Lung (tissue), 12 donors: ENCODE measurements around the gene HDAC10. TPM values are rescaled to one million over a fixed set of nuclear protein-coding genes. Genes with fewer than 3 reads are reported as not detected.
"Not testable (repeated sequence)": the region's sequence is repeated elsewhere in the genome, so short reads cannot be mapped to it uniquely, and the experiment has no call there.

Experiments
- ATAC-seq: fragments of 200-7000 bp; cut with Tn5 transposase; one replicate; pipeline ENCODE4 v1.9.1; 2020; ENCODE audit warnings: moderate number of reproducible peaks; ENCODE audit not compliant: insufficient read depth, low FRiP score
- DNase-seq, 3 donors: peaks; one replicate each; pipeline ENCODE4 v3.0.0-alpha.2; 2013 to 2017
- H3K27ac ChIP-seq, 2 donors: one replicate each; pipeline ENCODE4 v1.5.1; 2013; ENCODE audit warnings: mild to moderate bottlenecking in 2 of 2, moderate library complexity in 2 of 2, control low read depth in 1 of 2, inconsistent platforms in 1 of 2, low read depth in 1 of 2, low read length in 1 of 2
- H3K27me3 ChIP-seq, 3 donors: one replicate each; pipeline ENCODE4 v1.5.1; 2013; ENCODE audit warnings: low read length in 2 of 3; ENCODE audit not compliant: control insufficient read depth in 3 of 3, insufficient read depth in 3 of 3
- H3K36me3 ChIP-seq, 4 donors: one replicate each; pipeline ENCODE4 v1.5.1; 2013; ENCODE audit warnings: low read length in 4 of 4, mild to moderate bottlenecking in 1 of 4, moderate library complexity in 1 of 4; ENCODE audit not compliant: control insufficient read depth in 4 of 4, insufficient read depth in 4 of 4
- H3K4me1 ChIP-seq, 5 donors: one replicate each; pipeline ENCODE4 v1.5.1; 2013; ENCODE audit warnings: low read length in 5 of 5, mild to moderate bottlenecking in 2 of 5, moderate library complexity in 1 of 5; ENCODE audit not compliant: control insufficient read depth in 5 of 5, insufficient read depth in 5 of 5
- H3K4me3 ChIP-seq: one replicate; pipeline ENCODE4 v1.5.1; 2013; ENCODE audit warnings: mild to moderate bottlenecking, control low read depth, moderate library complexity
- H3K9ac ChIP-seq, 2 donors: one replicate each; pipeline ENCODE4 v1.5.1; 2013; ENCODE audit warnings: low read length in 2 of 2, control low read depth in 1 of 2; ENCODE audit not compliant: insufficient read depth in 1 of 2
- H3K9me3 ChIP-seq, 4 donors: one replicate each; pipeline ENCODE4 v1.5.1; 2013; ENCODE audit warnings: low read length in 3 of 4, mild to moderate bottlenecking in 1 of 4, moderate library complexity in 1 of 4; ENCODE audit not compliant: control insufficient read depth in 4 of 4, insufficient read depth in 3 of 4
- WGBS, 2 donors: extraction: QIAGEN DNeasy Blood & Tissue Kit; methylation state at CpG; one replicate each; pipeline ENCODE4 v1.1.7; 2013; 5-methylcytosine and 5-hydroxymethylcytosine counted together
- polyA plus RNA-seq, 2 donors: library from polyadenylated mRNA; stranded (reverse); fragments of 200-250 nt; gene quantifications; one replicate each; pipeline ENCODE4 v1.2.1, GENCODE V29; 2013
- total RNA-seq, 2 donors: library from RNA; depleted of rRNA in 1 of 2; stranded (reverse); fragments of >200 nt in 1 of 2; gene quantifications; one replicate each; pipeline ENCODE4 v1.2.1, GENCODE V29; 2014 to 2021
- TF ChIP-seq, protein P1 (sequence below): IDR thresholded peaks from 2 replicates; pipeline ENCODE4 v1.5.1; 2012; ENCODE audit warnings: mild to moderate bottlenecking; ENCODE audit errors: control extremely low read depth, extremely low read depth
- donor health status: control.
- donor health status: control.
- donor health status: Bipolar disorder and iron deficiency.
- donor health status: healthy.
- donor health status: DM: yes; HTN: yes; CAD: no.

The HDAC10 gene
- total and polyA plus RNA-seq, 4 donors, result 32.2 to 53.7 (median 36.3) TPM

DNA sequence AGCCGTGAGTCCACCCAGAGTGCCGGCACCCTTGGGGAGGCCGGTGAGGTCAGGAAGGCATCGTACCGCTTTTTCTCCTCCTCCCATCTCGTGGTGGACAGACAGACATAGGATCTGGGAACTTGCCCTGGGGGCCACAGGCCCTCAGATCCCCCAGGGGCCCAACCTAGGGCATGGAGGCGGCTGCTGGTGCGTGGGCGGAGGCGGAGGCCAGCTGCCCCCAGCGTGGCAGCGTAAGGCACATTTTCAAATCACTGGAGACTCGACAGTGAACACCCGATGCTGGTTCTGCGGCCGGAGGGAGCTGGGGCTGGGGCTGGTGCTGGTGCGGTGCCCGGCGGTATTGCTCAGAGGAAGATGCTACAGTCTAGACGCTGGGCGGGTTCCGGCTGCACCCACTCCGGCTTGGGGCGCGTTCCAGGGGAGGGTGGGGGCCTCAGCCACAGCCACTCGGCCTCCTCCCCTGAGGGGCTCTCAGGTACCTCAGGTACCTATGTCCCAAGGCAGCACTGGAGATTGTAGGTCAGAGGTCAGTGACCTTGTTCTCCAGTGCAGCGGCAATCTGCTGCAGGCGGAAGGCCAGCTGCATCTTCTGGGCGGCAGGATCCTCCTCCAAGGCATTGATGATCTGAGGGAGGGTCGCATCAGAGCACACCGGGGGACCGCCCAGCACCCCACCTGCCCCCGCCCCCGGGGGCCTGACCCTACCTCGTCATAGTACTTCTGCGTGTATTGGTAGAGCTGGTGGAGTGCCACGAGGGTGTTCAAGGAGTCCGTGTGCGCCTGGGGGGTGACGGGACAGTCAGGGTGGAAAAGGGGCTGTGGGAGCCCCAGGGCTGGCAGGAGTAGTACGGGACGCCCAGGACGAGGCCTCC lies 24.4 kb upstream of the HDAC10 start:
- Histone ChIP-seq H3K36me3 (peaks cover 0 to 51% (median 12%) of the 10 kb centered on the region in 4 donors), H3K4me1 (peaks cover 0 to 19% (median 8%) of the 10 kb centered on the region in 5 donors), H3K4me3 (no peak overlapping the region), H3K27ac (peak overlapping the region in 1 of 2 donors; percentile 54), H3K27me3 (no peaks in the 10 kb centered on the region), H3K9ac (no peak overlapping the region), H3K9me3 (no peaks in the 10 kb centered on the region)
- TF ChIP-seq, protein P1, sequence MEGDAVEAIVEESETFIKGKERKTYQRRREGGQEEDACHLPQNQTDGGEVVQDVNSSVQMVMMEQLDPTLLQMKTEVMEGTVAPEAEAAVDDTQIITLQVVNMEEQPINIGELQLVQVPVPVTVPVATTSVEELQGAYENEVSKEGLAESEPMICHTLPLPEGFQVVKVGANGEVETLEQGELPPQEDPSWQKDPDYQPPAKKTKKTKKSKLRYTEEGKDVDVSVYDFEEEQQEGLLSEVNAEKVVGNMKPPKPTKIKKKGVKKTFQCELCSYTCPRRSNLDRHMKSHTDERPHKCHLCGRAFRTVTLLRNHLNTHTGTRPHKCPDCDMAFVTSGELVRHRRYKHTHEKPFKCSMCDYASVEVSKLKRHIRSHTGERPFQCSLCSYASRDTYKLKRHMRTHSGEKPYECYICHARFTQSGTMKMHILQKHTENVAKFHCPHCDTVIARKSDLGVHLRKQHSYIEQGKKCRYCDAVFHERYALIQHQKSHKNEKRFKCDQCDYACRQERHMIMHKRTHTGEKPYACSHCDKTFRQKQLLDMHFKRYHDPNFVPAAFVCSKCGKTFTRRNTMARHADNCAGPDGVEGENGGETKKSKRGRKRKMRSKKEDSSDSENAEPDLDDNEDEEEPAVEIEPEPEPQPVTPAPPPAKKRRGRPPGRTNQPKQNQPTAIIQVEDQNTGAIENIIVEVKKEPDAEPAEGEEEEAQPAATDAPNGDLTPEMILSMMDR, result no peak
- no peak for DNase-seq
- 89 to 90% methylated on average over 43 of the region's 43 CpGs for whole genome bisulfite sequencing, 2 donors
- ATAC-seq, result no peak

DNA sequence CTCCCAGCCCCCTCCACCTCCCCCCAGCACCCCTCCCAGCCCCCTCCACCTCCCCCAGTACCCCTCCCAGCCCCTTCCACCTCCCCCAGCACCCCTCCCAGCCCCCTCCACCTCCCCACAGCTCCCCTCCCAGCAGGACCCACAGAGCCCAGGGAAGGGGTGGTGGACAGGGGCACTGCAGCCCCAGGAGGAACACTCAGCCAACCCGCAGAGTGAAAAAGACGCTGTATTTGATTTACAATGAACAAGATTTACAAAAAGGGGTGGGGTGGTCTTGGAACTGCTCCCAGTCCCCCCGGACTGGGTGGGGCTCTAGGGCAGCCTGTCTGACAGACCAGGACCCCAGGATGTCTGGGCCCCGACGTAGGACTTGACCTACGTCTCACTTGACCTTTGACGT lies 23.7 kb upstream of the HDAC10 start:
- WGBS, 2 donors, result 63 to 70% methylated on average over 7 of the region's 7 CpGs
- Histone ChIP-seq H3K4me3 (no peak overlapping the region), H3K27ac (peak overlapping the region in 1 of 2 donors; percentile 8), H3K9me3 (no peaks in the 10 kb centered on the region), H3K27me3 (no peaks in the 10 kb centered on the region), H3K9ac (no peak overlapping the region), H3K36me3 (peaks cover 0 to 44% (median 10%) of the 10 kb centered on the region in 4 donors), H3K4me1 (peaks cover 0 to 21% (median 8%) of the 10 kb centered on the region in 5 donors)
- TF ChIP-seq, protein P1, result no peak
- ATAC-seq, result no peak
- no peak for DNase-seq

DNA sequence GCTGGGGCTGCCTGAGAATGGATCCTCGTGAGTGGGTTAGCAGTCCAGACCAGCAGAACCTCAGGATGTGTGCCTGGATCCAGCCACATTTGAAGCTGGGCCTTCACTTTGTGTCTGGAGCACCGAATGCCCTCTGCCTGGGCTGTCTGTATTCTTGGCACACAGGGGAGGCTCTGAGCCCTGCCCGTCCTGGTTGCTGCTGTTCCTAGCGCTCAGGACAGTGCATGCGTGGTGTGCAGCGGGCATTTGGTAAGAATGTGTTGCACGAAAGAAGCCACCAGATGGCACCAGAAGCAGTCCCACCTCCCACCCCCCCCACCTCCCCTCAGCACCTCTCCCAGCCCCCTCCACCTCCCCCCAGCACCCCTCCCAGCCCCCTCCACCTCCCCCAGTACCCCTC lies 23.2 kb upstream of the HDAC10 start:
- ATAC-seq (no peak), DNase-seq (peak; percentile 67 to 72 (median 71))
- peaks cover 0 to 25% (median 10%) of the 10 kb centered on the region in 5 donors for H3K4me1 ChIP-seq

DNA sequence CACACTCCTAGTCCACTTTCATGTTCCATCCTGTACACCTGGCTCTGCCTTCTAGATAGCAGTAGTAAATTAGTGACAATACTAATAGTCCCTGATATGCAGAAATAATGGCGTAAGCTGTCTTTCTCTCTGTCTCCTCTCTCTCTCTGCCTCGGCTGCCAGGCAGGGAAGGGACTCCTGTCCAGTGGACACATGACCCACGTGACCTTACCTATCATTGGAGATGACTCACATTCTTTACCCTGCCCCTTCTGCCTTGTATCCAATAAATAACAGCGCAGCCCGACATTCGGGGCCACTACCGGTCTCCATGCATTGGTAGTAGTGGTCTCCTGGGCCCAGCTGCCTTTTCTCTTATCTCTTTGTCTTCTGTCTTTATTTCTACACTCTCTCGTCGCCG lies 22.7 kb upstream of the HDAC10 start:
- not testable (repeated sequence) for H3K4me3 ChIP-seq, H3K27me3 ChIP-seq, ATAC-seq, H3K9ac ChIP-seq, H3K9me3 ChIP-seq, DNase-seq, H3K27ac ChIP-seq
- whole genome bisulfite sequencing, 2 donors, result 88 to 89% methylated on average over 10 of the region's 10 CpGs
- Histone ChIP-seq H3K36me3 (peaks cover 0 to 34% (median 7%) of the 10 kb centered on the region in 4 donors), H3K4me1 (peaks cover 0 to 30% (median 13%) of the 10 kb centered on the region in 5 donors)

More for the DNA sequence above, 23.2 kb upstream of the HDAC10 start:
- no peak overlapping the region for H3K9ac ChIP-seq
- WGBS, 2 donors, result 27 to 37% methylated on average over 7 of the region's 7 CpGs
- TF ChIP-seq, protein P1, result no peak
- no peaks in the 10 kb centered on the region for H3K27me3 ChIP-seq
- peaks cover 0 to 40% (median 8%) of the 10 kb centered on the region in 4 donors for H3K36me3 ChIP-seq
- no peak overlapping the region for H3K4me3 ChIP-seq
- H3K9me3 ChIP-seq, result no peaks in the 10 kb centered on the region
- no peak overlapping the region for H3K27ac ChIP-seq

DNA sequence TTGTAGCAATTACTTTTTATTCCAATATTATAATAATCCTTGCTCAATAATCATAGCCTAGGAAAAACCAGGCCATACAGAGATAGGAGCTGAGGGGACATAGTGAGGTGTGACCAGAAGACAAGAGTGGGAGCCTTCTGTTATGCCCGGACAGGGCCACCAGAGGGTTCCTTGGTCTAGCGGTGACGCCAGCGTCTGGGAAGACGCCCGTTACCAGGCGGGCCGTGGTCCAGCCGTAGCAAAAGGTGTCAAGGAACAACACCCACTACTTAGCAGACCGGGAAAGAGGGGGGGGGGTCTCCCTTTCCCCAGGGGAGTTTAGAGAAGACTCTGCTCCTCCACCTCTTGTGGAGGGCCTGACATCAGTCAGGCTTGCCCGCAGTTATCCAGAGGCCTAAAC lies 22.3 kb upstream of the HDAC10 start:
- H3K9ac ChIP-seq, H3K27ac ChIP-seq, H3K27me3 ChIP-seq, DNase-seq, ATAC-seq, H3K4me3 ChIP-seq, H3K9me3 ChIP-seq: not testable (repeated sequence)
- 50 to 54% methylated on average over 11 of the region's 11 CpGs for WGBS, 2 donors
- peaks cover 0 to 30% (median 5%) of the 10 kb centered on the region in 4 donors for H3K36me3 ChIP-seq
- peaks cover 0 to 30% (median 17%) of the 10 kb centered on the region in 5 donors for H3K4me1 ChIP-seq
